HG02610 (cell line): ENCODE measurements around the gene CPLANE2.

Source experiments
- ATAC-seq: cut with Tn5 transposase; IDR thresholded peaks from one replicate; pipeline ENCODE4 v1.9.1; 2021; ENCODE audit warnings: mild to moderate bottlenecking, moderate library complexity; ENCODE audit not compliant: unreplicated experiment

The CPLANE2 gene

GRCh38 chr1:16191916-16192546 lies 45.0 kb downstream of the CPLANE2 start:
- no peak for ATAC-seq

- ATAC-seq, result no peak
Observed at GRCh38 chr1:16191309-16191708, 45.7 kb downstream of the CPLANE2 start.

GRCh38 chr1:16189921-16190621 lies 46.9 kb downstream of the CPLANE2 start:
- no peak for ATAC-seq

GRCh38 chr1:16189003-16189402 lies 48.0 kb downstream of the CPLANE2 start:
- ATAC-seq, result no peak

- ATAC-seq, result no peak
Observed at GRCh38 chr1:16187748-16188401, 49.1 kb downstream of the CPLANE2 start.

- no peak for ATAC-seq
Observed at GRCh38 chr1:16186655-16187235, 50.2 kb downstream of the CPLANE2 start.

GRCh38 chr1:16184557-16185303 lies 52.3 kb downstream of the CPLANE2 start:
- ATAC-seq, result no peak

GRCh38 chr1:16183765-16184556 lies 53.0 kb downstream of the CPLANE2 start:
- ATAC-seq, result no peak

- no peak for ATAC-seq
Observed at GRCh38 chr1:16183179-16183578, 53.8 kb downstream of the CPLANE2 start.

GRCh38 chr1:16181887-16182719 lies 54.9 kb downstream of the CPLANE2 start:
- ATAC-seq, result no peak
